ENCODE results near the gene MAP3K21. TPM values are rescaled to one million over a fixed set of nuclear protein-coding genes. Genes with fewer than 3 reads are reported as not detected.

The MAP3K21 gene
- polyA plus RNA-seq, 2 donors: 1.4 TPM

DNA sequence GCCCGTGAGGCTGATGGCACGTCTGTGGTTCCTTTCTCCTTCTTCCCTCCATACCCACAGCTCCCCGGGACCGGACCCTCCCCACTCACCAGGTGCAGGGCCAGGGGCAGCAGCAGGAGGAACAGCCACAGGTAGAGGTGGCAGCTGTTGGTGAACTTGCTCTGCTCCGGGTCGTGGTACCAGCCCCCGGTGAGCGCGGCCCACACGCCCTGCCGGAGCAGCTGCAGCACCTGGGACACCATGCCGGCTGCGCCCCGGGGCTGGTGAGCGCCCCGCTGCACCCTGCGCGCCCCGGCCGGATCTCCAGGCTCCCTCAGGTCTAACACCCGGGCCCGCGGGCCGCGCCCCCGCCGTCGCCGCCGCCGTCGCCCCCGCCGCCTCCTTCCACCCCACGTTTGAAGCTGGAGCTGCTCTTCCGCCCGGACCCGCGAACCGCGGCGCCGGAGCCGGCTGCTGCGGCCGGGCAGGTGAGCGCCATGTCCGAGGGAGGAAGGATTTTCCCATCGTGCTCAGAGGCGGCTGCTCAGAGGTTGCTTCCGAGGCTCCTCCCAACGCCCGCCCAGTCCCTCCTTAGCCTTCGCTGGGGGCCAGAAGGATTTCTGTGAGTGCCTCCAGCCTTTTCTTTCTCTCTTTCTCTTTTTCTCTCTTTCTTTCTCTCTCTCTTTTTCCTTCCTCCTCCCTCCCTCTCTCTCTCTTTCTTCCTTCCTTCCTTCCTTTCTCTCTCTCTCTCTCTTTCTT lies 32.1 kb upstream of the MAP3K21 start, which contains the start of gene PCNX2:
PCNX2 (minus strand) TSS at position 489 of the 738 bp plus-strand sequence; CDS start at position 242, 247 bp downstream.
- no peaks in the 10 kb centered on the region for H3K27me3 ChIP-seq (ENCODE audit: control insufficient read depth in 1 of 2, insufficient read depth in 2 of 2, low read length in 2 of 2)
- peaks cover 0 to 2% of the 10 kb centered on the region in 2 donors for H3K9me3 ChIP-seq (ENCODE audit: control insufficient read depth in 2 of 2, insufficient read depth in 1 of 2, low read depth in 1 of 2, low read length in 1 of 2)
- H3K36me3 ChIP-seq (ENCODE audit: control insufficient read depth in 2 of 2, insufficient read depth in 2 of 2, low read length in 1 of 2): no peaks in the 10 kb centered on the region
- peak within 1 kb of the TSS; percentile 57 to 65 for H3K27ac ChIP-seq (ENCODE audit: low read depth in 2 of 2, low read length in 1 of 2)
- no peaks in the 10 kb centered on the region for H3K4me1 ChIP-seq (ENCODE audit: control insufficient read depth in 2 of 2, insufficient read depth in 2 of 2, low read length in 1 of 2)
- H3K4me3 ChIP-seq (ENCODE audit: low read depth in 1 of 2, low read length in 2 of 2): peak within 1 kb of the TSS; percentile 64 to 70
- WGBS, 2 donors: 1% methylated on average over 31 to 54 of the region's 54 CpGs

DNA sequence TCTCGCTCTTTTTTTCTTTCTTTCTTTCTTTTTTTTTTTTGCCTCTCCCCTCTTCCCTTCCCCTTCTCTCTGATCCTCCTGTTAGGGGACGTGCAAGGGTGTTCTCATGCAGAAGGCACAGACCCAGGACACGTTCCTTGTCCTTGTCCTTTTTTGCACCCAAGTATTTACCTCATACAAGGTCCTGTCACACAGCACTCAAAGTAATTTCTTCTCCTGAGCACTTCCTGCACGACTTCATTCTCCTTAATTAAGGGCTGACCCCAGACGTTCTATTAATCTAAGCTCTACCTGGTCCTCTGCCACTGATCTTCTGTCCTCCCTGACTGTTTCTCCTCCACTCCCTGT lies 31.6 kb upstream of the MAP3K21 start:
- Histone ChIP-seq H3K4me3 (ENCODE audit: low read depth in 1 of 2, low read length in 2 of 2) (peak overlapping the region in 1 of 2 donors; percentile 64), H3K4me1 (ENCODE audit: control insufficient read depth in 2 of 2, insufficient read depth in 2 of 2, low read length in 1 of 2) (no peaks in the 10 kb centered on the region), H3K9me3 (ENCODE audit: control insufficient read depth in 2 of 2, insufficient read depth in 1 of 2, low read depth in 1 of 2, low read length in 1 of 2) (peaks cover 0 to 5% of the 10 kb centered on the region in 2 donors), H3K36me3 (ENCODE audit: control insufficient read depth in 2 of 2, insufficient read depth in 2 of 2, low read length in 1 of 2) (no peaks in the 10 kb centered on the region), H3K27ac (ENCODE audit: low read depth in 2 of 2, low read length in 1 of 2) (no peak overlapping the region), H3K27me3 (ENCODE audit: control insufficient read depth in 1 of 2, insufficient read depth in 2 of 2, low read length in 2 of 2) (no peaks in the 10 kb centered on the region)
- 2 to 4% methylated on average over 5 of the region's 5 CpGs for WGBS, 2 donors

DNA sequence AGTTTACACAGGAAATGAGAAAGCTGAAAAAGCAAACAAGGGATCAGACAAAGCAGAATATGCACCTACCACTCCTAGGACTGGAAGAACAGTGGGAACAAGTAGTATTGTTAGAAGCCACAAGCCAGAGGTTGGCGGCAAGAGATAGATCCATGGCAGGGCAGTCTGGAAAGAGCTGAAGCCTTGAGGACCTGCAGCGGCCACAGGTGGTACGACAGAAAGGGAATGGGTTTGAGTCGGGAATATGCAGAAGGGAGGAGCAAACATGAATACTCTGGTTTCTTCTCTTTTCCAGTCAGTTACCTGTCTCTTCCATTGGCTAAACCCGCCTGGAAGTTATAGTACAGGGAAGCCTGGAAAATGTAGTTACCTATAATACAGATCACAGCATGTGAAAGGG lies 28.1 kb upstream of the MAP3K21 start:
- no peaks in the 10 kb centered on the region for H3K27me3 ChIP-seq (ENCODE audit: control insufficient read depth in 1 of 2, insufficient read depth in 2 of 2, low read length in 2 of 2)
- no peak overlapping the region for H3K4me3 ChIP-seq (ENCODE audit: low read depth in 1 of 2, low read length in 2 of 2)
- no peak overlapping the region for H3K27ac ChIP-seq (ENCODE audit: low read depth in 2 of 2, low read length in 1 of 2)
- H3K36me3 ChIP-seq (ENCODE audit: control insufficient read depth in 2 of 2, insufficient read depth in 2 of 2, low read length in 1 of 2): no peaks in the 10 kb centered on the region
- 88 to 89% methylated on average over 5 of the region's 5 CpGs for WGBS, 2 donors
- H3K9me3 ChIP-seq (ENCODE audit: control insufficient read depth in 2 of 2, insufficient read depth in 1 of 2, low read depth in 1 of 2, low read length in 1 of 2): peaks cover 0 to 5% of the 10 kb centered on the region in 2 donors
- no peaks in the 10 kb centered on the region for H3K4me1 ChIP-seq (ENCODE audit: control insufficient read depth in 2 of 2, insufficient read depth in 2 of 2, low read length in 1 of 2)

DNA sequence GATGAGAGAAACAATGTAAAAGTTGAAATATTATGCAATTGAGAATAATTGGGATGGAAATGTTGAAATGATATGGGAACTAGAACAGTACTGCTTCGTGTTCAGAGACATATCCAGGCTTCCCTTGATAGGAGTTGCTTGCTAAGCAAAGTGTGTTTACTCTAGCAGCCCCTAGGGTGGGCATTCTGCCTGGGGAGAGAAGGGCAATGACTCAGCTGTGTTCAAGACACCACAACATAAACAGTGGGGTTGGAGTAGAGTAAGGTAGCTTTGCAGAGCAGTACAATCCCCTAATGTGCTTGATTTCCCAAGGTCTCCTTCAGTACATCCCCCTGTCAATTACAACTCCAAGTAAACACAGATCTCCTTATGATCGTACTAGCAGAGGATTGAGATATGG lies 27.2 kb upstream of the MAP3K21 start:
- no peak overlapping the region for H3K4me3 ChIP-seq (ENCODE audit: low read depth in 1 of 2, low read length in 2 of 2)
- no peaks in the 10 kb centered on the region for H3K4me1 ChIP-seq (ENCODE audit: control insufficient read depth in 2 of 2, insufficient read depth in 2 of 2, low read length in 1 of 2)
- WGBS, 2 donors: 68 to 77% methylated on average over 2 of the region's 2 CpGs
- H3K27ac ChIP-seq (ENCODE audit: low read depth in 2 of 2, low read length in 1 of 2): no peak overlapping the region
- peaks cover under 1 to 5% of the 10 kb centered on the region in 2 donors for H3K9me3 ChIP-seq (ENCODE audit: control insufficient read depth in 2 of 2, insufficient read depth in 1 of 2, low read depth in 1 of 2, low read length in 1 of 2)
- H3K27me3 ChIP-seq (ENCODE audit: control insufficient read depth in 1 of 2, insufficient read depth in 2 of 2, low read length in 2 of 2): no peaks in the 10 kb centered on the region
- no peaks in the 10 kb centered on the region for H3K36me3 ChIP-seq (ENCODE audit: control insufficient read depth in 2 of 2, insufficient read depth in 2 of 2, low read length in 1 of 2)

DNA sequence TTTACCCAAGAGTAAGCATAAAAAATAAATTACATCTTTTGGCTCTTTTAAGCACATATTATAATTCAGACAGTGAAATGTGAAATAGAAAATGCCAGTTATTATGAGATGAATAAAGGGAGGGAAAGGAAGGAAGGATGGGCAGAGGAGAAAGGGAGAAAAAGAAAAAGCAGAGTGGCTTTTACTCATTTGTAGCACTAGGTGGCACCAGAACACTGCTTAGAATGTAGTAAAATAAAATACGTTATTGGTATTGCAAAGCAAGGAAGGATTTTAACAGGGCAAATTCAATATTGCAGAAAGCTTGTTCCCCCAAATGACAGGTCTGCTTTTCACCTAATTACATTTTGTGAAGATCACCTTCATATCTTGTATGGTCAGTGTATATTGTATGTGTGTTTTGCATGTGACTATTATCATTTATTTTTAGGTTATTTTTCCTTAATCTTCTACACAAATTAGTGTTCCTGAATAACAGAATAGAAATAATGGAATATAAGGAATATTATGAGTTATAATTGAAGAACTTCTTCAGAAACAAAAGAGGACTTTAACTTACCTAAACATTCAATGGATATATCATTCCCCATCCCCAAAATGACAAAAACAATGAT lies 22.9 kb upstream of the MAP3K21 start:
- H3K36me3 ChIP-seq (ENCODE audit: control insufficient read depth in 2 of 2, insufficient read depth in 2 of 2, low read length in 1 of 2): no peaks in the 10 kb centered on the region
- no peaks in the 10 kb centered on the region for H3K27me3 ChIP-seq (ENCODE audit: control insufficient read depth in 1 of 2, insufficient read depth in 2 of 2, low read length in 2 of 2)
- no peaks in the 10 kb centered on the region for H3K4me1 ChIP-seq (ENCODE audit: control insufficient read depth in 2 of 2, insufficient read depth in 2 of 2, low read length in 1 of 2)
- peaks cover 2% of the 10 kb centered on the region in 2 donors for H3K9me3 ChIP-seq (ENCODE audit: control insufficient read depth in 2 of 2, insufficient read depth in 1 of 2, low read depth in 1 of 2, low read length in 1 of 2)
- no peak overlapping the region for H3K27ac ChIP-seq (ENCODE audit: low read depth in 2 of 2, low read length in 1 of 2)
- 0% methylated on average over 1 of the region's 1 CpG for WGBS, 2 donors
- no peak overlapping the region for H3K4me3 ChIP-seq (ENCODE audit: low read depth in 1 of 2, low read length in 2 of 2)

DNA sequence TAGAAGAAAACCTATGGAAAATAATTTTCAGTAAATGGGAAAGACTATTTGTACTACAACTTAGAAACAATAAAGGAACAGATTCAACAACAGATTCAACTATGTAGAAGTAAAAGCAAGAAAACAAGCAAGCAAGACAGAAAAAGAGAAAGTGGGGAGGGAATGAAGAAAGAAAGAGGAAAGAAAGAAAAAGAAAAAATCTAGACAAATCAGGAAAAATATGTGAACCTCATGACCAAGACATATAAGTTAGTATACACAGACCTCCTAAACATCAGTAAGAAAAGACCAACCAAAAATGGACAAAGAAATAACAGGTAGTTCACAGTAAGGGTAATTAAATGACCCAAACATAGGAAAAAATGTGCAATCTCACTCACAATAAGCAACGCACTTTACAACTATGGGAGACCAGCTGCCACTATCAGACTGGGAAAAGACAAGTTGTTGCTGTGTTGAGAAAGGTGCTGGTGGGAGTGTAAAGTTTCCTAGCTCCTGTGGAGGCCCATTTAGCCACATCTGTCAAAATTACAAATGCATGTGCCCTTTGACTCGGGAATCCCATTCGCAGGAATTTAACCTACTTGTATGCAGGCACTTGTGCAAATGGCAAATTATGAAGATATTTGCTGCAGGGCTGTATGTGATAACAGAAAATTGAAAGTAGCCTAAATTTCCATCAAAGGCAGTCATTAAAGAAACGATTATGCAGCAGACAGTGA lies 13.9 kb upstream of the MAP3K21 start:
- Histone ChIP-seq H3K27me3 (ENCODE audit: control insufficient read depth in 1 of 2, insufficient read depth in 2 of 2, low read length in 2 of 2) (no peaks in the 10 kb centered on the region), H3K4me3 (ENCODE audit: low read depth in 1 of 2, low read length in 2 of 2) (no peak overlapping the region), H3K9me3 (ENCODE audit: control insufficient read depth in 2 of 2, insufficient read depth in 1 of 2, low read depth in 1 of 2, low read length in 1 of 2) (no peaks in the 10 kb centered on the region), H3K27ac (ENCODE audit: low read depth in 2 of 2, low read length in 1 of 2) (no peak overlapping the region), H3K4me1 (ENCODE audit: control insufficient read depth in 2 of 2, insufficient read depth in 2 of 2, low read length in 1 of 2) (no peaks in the 10 kb centered on the region), H3K36me3 (ENCODE audit: control insufficient read depth in 2 of 2, insufficient read depth in 2 of 2, low read length in 1 of 2) (no peaks in the 10 kb centered on the region)
- 73 to 76% methylated on average over 4 of the region's 4 CpGs for WGBS, 2 donors

DNA sequence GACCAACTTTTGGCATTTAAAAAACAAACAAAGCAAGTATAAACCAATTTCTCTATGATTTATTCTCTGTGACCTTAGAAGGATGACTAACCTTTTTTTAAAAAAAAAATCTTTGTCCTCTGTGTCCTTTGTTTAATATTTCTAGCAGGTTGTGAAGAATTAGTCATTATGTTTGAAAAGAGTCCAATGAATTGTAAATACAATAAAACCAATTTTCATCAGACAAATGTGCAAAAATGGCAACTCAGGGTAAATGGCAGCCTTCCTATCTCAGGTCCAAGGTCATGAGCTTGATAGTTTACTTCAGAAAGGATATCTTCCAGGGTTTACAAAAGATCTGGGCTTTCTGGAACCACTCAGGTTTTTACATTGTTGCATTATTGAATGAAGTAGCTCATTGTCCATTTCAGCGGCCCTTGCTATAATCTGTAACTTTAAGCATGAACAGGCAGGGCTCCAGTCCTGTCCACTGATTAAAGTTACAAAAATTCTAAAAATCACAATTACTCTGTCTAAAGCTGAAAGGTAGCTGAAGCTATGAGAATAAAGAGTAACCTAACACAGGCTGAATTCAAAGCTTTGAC lies 11.7 kb upstream of the MAP3K21 start:
- H3K4me3 ChIP-seq (ENCODE audit: low read depth in 1 of 2, low read length in 2 of 2): no peak overlapping the region
- no peaks in the 10 kb centered on the region for H3K4me1 ChIP-seq (ENCODE audit: control insufficient read depth in 2 of 2, insufficient read depth in 2 of 2, low read length in 1 of 2)
- H3K27ac ChIP-seq (ENCODE audit: low read depth in 2 of 2, low read length in 1 of 2): no peak overlapping the region
- no peaks in the 10 kb centered on the region for H3K9me3 ChIP-seq (ENCODE audit: control insufficient read depth in 2 of 2, insufficient read depth in 1 of 2, low read depth in 1 of 2, low read length in 1 of 2)
- H3K27me3 ChIP-seq (ENCODE audit: control insufficient read depth in 1 of 2, insufficient read depth in 2 of 2, low read length in 2 of 2): no peaks in the 10 kb centered on the region
- no peaks in the 10 kb centered on the region for H3K36me3 ChIP-seq (ENCODE audit: control insufficient read depth in 2 of 2, insufficient read depth in 2 of 2, low read length in 1 of 2)
- WGBS, 2 donors: 60 to 72% methylated on average over 1 of the region's 1 CpG

DNA sequence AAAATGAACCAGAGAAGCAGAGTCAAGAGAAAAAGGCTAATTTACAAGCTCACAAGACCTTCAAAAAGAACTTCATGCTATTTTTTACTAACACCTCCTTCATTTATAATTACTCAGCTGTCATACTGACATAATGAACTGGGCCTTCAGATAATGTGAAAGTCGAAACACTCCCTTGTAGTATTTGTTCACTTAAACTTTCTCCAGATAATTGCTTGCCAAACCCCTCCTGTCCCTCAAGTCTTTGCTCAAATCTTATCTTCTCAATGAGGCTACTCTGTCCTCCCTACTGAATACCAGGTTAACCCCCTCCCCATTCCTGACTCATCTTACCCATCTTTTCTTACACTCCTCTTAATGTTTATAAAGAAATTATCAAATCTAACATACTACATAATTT lies 11.1 kb upstream of the MAP3K21 start:
- WGBS, 2 donors: 47 to 60% methylated on average over 1 of the region's 1 CpG

DNA sequence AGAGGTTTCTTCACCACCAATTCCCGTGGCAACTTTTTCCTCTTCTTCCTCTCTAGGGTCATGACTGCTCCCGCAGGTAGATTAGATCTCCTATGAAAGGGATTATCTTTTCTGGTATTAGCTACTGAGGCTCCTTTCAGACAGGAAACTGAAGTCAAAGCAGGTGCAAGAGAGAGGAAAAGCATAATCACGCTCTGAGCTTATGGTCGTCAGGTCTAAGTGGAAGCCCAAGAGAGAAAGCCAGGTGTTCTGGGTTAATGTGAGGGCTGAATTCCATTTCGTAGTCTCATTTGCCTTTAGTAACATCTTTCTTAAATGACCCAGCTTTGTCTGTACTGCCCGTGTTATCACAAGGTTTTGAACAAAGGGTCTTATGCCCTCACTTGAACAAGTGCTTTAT lies 8.3 kb upstream of the MAP3K21 start:
- WGBS, 2 donors: 69 to 70% methylated on average over 6 of the region's 6 CpGs
- Histone ChIP-seq H3K4me1 (ENCODE audit: control insufficient read depth in 2 of 2, insufficient read depth in 2 of 2, low read length in 1 of 2) (no peaks in the 10 kb centered on the region), H3K27me3 (ENCODE audit: control insufficient read depth in 1 of 2, insufficient read depth in 2 of 2, low read length in 2 of 2) (no peaks in the 10 kb centered on the region), H3K27ac (ENCODE audit: low read depth in 2 of 2, low read length in 1 of 2) (no peak overlapping the region), H3K36me3 (ENCODE audit: control insufficient read depth in 2 of 2, insufficient read depth in 2 of 2, low read length in 1 of 2) (no peaks in the 10 kb centered on the region), H3K4me3 (ENCODE audit: low read depth in 1 of 2, low read length in 2 of 2) (no peak overlapping the region), H3K9me3 (ENCODE audit: control insufficient read depth in 2 of 2, insufficient read depth in 1 of 2, low read depth in 1 of 2, low read length in 1 of 2) (no peaks in the 10 kb centered on the region)

More for the DNA sequence above, 11.1 kb upstream of the MAP3K21 start:
- Histone ChIP-seq H3K36me3 (ENCODE audit: control insufficient read depth in 2 of 2, insufficient read depth in 2 of 2, low read length in 1 of 2) (no peaks in the 10 kb centered on the region), H3K27ac (ENCODE audit: low read depth in 2 of 2, low read length in 1 of 2) (no peak overlapping the region), H3K9me3 (ENCODE audit: control insufficient read depth in 2 of 2, insufficient read depth in 1 of 2, low read depth in 1 of 2, low read length in 1 of 2) (no peaks in the 10 kb centered on the region), H3K4me1 (ENCODE audit: control insufficient read depth in 2 of 2, insufficient read depth in 2 of 2, low read length in 1 of 2) (no peaks in the 10 kb centered on the region), H3K4me3 (ENCODE audit: low read depth in 1 of 2, low read length in 2 of 2) (no peak overlapping the region), H3K27me3 (ENCODE audit: control insufficient read depth in 1 of 2, insufficient read depth in 2 of 2, low read length in 2 of 2) (no peaks in the 10 kb centered on the region)

Measured in esophagus (tissue), 2 donors.